Breast epithelium (tissue), 3 donors: ENCODE data around the gene GRHL3.

Source experiments
- CTCF ChIP-seq, 3 donors: fragments of 450-650 bp; IDR thresholded peaks; one replicate each; pipeline ENCODE4 v1.5.1; 2016 to 2017; ENCODE audit warnings: antibody characterized with exemption in 3 of 3, mild to moderate bottlenecking in 3 of 3, moderate library complexity in 3 of 3
- POLR2A ChIP-seq: fragments of 450-650 bp; IDR thresholded peaks from one replicate; pipeline ENCODE4 v1.6.1; 2016; ENCODE audit warnings: antibody characterized with exemption, mild to moderate bottlenecking, moderate library complexity
- POLR2AphosphoS5 ChIP-seq, 3 donors: sonication (generic); formaldehyde crosslinking; IDR thresholded peaks; one replicate each; pipeline ENCODE4 v1.6.1; 2017; ENCODE audit warnings: antibody characterized with exemption in 3 of 3

GRCh38 chr1:24340770-24341169 lies 21.6 kb downstream of the GRHL3 start:
- TF ChIP-seq CTCF (IDR thresholded peaks at IDR 0.05) (no peak), POLR2AphosphoS5 (IDR thresholded peaks at IDR 0.05) (no peak), POLR2A (no peak)
